ENCODE results near the gene POTEI.
"Not testable (repeated sequence)": the region's sequence is repeated elsewhere in the genome, so short reads cannot be mapped to it uniquely, and the experiment has no call there.

POTEI gene

DNA sequence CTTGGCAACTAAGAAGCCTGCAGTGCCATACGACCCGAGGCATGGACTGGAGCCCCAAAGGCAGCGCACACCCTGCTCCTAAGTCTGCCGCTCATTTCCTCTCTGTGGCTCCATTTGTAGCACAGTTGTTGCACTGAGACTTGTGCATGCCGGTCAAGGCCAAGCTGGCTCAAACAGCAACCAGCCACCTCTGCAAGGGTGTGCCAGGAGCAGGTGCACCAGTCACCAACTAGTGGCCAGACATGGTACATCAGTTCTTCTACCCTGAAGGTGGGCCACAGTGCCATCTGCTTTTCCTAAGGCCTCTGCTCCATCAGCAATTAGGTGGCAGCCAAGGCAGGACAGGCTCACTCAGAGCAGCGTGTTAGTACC lies 54.4 kb downstream of the POTEI start:
- not testable (repeated sequence) for DNase-seq

GRCh38 chr2:130453955-130454711 lies 55.0 kb downstream of the POTEI start:
- DNase-seq: not testable (repeated sequence)

DNA sequence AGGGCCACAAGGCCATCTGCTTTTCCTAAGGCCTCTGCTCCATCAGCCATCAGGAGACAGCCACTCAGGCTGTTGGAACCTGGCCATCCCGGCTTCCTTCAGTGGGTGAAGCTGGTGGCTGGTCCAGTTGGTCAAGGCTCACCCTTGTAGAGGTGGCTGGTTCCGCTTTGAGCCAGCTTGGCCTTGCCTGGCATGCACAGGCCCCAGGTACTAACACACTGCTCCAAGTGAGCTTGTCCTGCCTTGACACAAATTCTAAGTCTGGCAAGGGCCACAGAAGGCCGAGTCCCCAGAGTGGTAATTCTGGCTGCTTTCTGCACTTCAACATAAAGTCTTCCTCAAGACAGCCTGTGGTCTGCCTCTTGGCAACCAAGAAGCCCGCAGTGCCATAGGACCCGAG lies 56.2 kb downstream of the POTEI start:
- DNase-seq: not testable (repeated sequence)

DNA sequence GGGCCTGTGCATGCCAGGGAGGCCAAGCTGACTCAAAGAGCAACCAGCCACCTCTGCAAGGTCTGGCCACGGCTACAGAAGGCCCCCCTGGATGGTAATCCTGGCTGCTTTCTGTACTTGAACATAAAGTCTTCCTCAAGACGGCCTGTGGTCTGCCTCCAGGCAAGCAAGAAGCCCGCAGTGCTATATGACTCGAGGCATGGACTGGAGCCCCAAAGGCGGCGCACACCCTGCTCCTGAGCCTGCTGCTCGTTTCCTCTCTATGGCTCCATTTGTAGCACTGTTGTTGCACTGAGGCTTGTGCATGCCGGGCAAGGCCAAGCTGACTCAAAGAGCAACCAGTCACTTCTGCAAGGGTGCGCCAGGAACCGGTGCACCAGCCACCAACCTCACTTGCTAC lies 57.3 kb downstream of the POTEI start:
- DNase-seq: not testable (repeated sequence)

GRCh38 chr2:130451278-130451677 lies 57.9 kb downstream of the POTEI start:
- DNase-seq: not testable (repeated sequence)

- DNase-seq: not testable (repeated sequence)
These were observed 58.8 kb downstream of the POTEI start for GRCh38 chr2:130450366-130450765.

DNA sequence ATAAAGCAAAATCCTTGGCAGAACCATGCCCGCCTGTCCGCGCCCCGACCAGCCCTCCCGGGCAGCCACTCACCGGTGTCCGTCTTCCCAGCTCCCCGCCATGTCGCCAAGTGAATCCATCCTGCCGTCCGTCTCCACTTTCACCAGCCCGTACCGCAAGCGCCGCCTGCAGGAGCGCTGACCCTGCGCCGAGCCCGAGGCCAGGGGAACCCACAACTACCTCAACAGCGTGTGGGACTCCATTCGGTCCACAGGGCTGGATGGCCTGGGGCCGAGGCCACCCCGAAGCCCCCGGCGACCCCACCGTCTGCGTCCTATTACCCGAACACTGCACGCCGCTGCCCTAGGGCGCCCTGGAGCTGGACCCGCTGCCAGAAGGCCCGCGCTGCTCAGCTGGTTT lies 81.5 kb downstream of the POTEI start:
- DNase-seq: peak; percentile 11

- DNase-seq: not testable (repeated sequence)
These were observed 90.3 kb downstream of the POTEI start for GRCh38 chr2:130418845-130419244.

DNA sequence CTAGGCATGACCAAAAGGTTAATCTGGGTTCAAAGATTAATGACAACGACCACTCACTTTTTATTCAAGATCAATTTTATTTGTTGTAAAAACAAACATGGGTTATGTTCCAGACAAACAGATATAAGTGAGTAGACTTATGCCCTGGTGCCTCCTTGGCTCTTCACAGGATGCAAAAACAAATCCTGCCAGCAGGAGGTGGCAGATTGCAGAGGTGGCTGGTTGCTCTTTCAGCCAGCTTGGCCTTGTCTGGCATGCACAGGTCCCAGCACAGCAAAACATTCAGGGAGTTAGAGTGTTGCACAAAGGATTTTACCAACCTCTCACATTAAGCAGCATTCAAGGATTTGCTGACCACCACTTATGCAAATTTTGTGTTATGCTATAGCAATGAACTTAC lies 92.4 kb downstream of the POTEI start:
- DNase-seq: not testable (repeated sequence)

Measured in NCI-H774 (cell line).